Measurements from ENCODE around the gene TNIP2.

- no peak for TF ChIP-seq CTCF (IDR thresholded peaks at IDR 0.05)
- no peak for TF ChIP-seq POLR2A (IDR thresholded peaks at IDR 0.05)
Observed at GRCh38 chr4:2723751-2724150, 32.4 kb downstream of the TNIP2 start.

Measured in heart left ventricle (tissue), 13 donors.